ENCODE data around the gene PTPRN2. TPM values are rescaled to one million over a fixed set of nuclear protein-coding genes. Genes with fewer than 3 reads are reported as not detected.

Gene PTPRN2
- total and polyA plus RNA-seq, 4 donors, result 18.1 to 69.9 (median 50.4) TPM

DNA sequence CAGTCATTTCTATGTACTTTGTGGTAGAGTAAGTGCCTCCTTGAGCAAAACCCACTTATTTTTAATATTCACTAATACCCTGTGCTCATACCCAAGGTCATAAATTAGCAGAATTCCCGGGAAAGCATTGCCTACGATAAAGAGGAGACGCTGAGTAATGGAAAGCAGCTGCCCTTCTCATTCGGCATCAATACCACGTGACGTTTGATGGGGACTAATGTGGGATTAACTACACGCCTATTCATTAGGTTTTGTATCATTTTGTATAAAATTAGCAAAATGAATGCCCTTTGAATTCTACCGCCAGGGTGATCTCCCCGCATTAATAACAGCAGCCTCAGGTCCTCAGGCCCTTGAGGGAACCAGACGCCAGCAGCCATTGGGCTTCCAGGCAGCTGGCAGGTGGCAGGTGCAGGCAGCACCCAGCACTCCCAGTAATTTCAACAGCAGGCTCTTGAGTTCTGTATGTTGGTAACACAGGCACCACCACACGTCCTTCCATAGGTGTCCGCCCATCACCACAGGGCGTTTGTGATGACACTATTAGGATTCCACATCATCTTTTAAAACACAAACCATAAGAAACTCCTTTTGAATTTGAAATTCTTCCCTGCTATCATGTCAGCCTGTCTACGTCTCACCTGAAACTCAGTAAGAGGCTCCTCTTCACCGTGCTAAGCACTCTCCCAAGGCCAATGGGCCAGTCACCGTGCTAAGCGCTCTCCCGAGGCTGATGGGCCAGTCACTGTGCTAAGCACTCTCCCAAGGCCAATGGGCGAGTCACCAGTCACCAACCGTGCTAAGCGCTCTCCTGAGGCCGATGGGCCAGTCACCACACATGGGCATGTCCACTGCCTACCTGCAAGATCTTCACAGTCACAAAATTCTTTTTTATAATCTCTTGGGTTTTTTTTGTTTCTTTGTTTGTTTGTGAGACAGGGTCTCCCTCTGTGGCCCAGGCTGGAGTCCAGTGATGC lies 509.4 kb downstream of the PTPRN2 start:
- Histone ChIP-seq H3K4me3 (ENCODE audit: low read depth, low read length) (no peak overlapping the region), H3K4me1 (ENCODE audit: control insufficient read depth, insufficient read depth, low read length) (peaks cover 34% of the 10 kb centered on the region), H3K27ac (ENCODE audit: low read depth, low read length) (no peak overlapping the region), H3K36me3 (ENCODE audit: control insufficient read depth, insufficient read depth, low read length) (peaks cover 17% of the 10 kb centered on the region), H3K9me3 (ENCODE audit: control insufficient read depth, insufficient read depth, low read length) (no peaks in the 10 kb centered on the region), H3K27me3 (ENCODE audit: control insufficient read depth, insufficient read depth, low read length) (no peaks in the 10 kb centered on the region)
- 76% methylated on average over 18 of the region's 22 CpGs for WGBS (ENCODE audit: insufficient coverage)
- DNase-seq (ENCODE audit: low read depth in 4 of 6, low spot score in 6 of 6), result peak in 2 of 6 donors; percentile 30 to 56

DNA sequence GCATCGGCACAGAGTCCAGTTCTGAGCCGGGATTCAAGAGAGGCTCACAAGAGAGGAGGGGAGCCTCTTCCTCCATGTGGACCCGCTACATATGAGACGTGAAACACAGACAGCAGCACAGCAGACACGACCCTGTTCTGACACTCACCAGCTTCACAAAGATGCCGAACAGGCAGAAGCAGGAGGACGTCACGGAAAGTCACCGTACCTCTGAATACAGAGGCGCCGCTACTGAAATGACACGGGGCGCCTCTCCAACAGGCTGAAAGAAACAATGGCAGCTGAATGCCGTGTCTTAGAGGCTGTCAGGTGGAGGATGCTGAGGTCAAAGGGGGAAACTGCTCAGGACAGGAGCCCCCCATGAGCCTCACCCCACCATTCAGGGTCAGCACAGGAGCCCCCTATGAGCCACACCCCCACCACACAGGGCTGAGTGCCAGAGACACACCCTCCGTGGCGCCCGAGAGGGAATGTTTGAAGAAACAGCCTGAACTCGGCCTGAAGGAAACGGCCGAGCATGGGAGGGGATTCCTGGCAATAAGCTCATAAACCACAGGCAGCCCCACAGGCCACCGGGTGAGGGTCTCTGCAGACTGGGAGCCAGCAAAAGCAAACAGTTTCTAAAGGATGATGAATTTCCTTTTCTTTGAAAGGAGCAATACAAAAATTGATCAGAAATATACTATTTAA lies 510.3 kb downstream of the PTPRN2 start:
- Histone ChIP-seq H3K36me3 (ENCODE audit: control insufficient read depth, insufficient read depth, low read length) (peaks cover 15% of the 10 kb centered on the region), H3K27ac (ENCODE audit: low read depth, low read length) (no peak overlapping the region), H3K4me3 (ENCODE audit: low read depth, low read length) (no peak overlapping the region), H3K4me1 (ENCODE audit: control insufficient read depth, insufficient read depth, low read length) (peaks cover 36% of the 10 kb centered on the region), H3K27me3 (ENCODE audit: control insufficient read depth, insufficient read depth, low read length) (no peaks in the 10 kb centered on the region), H3K9me3 (ENCODE audit: control insufficient read depth, insufficient read depth, low read length) (no peaks in the 10 kb centered on the region)
- WGBS (ENCODE audit: insufficient coverage), result 37% methylated on average over 13 of the region's 21 CpGs
- DNase-seq (ENCODE audit: low read depth in 4 of 6, low spot score in 6 of 6), result peak in 2 of 6 donors; percentile 41 to 45

DNA sequence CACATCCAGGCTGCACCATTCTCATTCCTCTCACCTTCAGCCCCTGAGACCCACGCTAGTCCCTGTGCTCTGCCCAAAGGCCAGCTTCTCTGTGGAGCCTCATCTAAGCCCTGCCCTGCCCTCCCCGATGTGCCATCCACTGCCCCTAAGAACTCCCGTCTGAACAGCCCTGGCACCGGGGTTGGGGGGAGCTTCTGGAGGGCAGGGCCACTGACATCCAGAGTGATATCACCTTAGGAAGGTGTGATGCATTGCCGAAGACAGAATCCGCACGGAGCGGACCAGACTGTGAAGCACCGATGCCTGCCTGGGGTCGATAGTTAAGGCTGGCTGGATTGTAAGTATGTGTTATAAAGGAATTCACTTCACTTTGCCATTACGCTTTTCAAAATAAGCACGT lies 511.0 kb downstream of the PTPRN2 start:
- no peaks in the 10 kb centered on the region for H3K27me3 ChIP-seq (ENCODE audit: control insufficient read depth, insufficient read depth, low read length)
- no peak overlapping the region for H3K4me3 ChIP-seq (ENCODE audit: low read depth, low read length)
- H3K4me1 ChIP-seq (ENCODE audit: control insufficient read depth, insufficient read depth, low read length), result peaks cover 36% of the 10 kb centered on the region
- no peak for DNase-seq (ENCODE audit: low read depth in 4 of 6, low spot score in 6 of 6)
- 90% methylated on average over 7 of the region's 12 CpGs for WGBS (ENCODE audit: insufficient coverage)
- H3K27ac ChIP-seq (ENCODE audit: low read depth, low read length), result no peak overlapping the region
- H3K9me3 ChIP-seq (ENCODE audit: control insufficient read depth, insufficient read depth, low read length), result no peaks in the 10 kb centered on the region
- peaks cover 19% of the 10 kb centered on the region for H3K36me3 ChIP-seq (ENCODE audit: control insufficient read depth, insufficient read depth, low read length)

DNA sequence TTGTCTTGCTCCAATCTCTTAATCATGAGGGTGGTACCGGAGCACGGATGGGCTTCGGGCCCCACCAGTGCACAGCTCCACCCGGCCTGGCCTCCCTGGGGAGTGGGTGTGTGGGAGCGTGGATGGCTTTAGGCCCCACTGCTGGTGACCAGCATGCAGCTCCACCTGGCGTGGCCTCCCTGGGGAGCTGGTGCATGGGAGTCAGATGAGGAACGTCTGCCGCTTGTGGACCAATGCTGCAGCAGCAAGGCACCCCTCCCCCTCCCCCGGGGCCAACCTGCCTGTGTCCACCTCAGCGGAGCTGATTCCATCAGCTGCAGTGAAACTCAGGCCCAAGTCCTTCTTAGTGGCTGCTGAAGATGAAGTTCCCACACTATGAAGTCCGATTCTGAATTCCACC lies 511.4 kb downstream of the PTPRN2 start:
- Histone ChIP-seq H3K36me3 (ENCODE audit: control insufficient read depth, insufficient read depth, low read length) (peaks cover 23% of the 10 kb centered on the region), H3K4me1 (ENCODE audit: control insufficient read depth, insufficient read depth, low read length) (peaks cover 36% of the 10 kb centered on the region), H3K27ac (ENCODE audit: low read depth, low read length) (no peak overlapping the region), H3K27me3 (ENCODE audit: control insufficient read depth, insufficient read depth, low read length) (no peaks in the 10 kb centered on the region), H3K9me3 (ENCODE audit: control insufficient read depth, insufficient read depth, low read length) (no peaks in the 10 kb centered on the region), H3K4me3 (ENCODE audit: low read depth, low read length) (no peak overlapping the region)
- WGBS (ENCODE audit: insufficient coverage), result 92% methylated on average over 6 of the region's 11 CpGs
- no peak for DNase-seq (ENCODE audit: low read depth in 4 of 6, low spot score in 6 of 6)

DNA sequence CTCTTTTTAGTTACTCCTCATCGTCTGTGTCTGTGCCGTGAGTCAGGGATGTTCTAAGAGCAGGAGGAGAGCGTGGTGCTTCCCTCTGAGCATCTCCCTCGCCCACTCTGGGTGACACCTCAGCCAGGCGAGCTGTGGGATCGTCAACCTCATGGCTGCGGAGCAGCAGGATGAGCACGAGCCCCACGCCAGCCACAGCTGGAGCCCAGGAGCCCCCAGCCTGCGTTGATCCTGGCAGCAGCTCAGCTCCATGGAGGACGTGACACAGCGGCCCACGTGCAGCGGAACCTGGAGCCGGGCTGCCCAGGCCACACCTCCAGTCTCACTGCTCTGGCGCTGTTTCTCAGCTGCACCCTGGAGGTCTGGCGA lies 512.0 kb downstream of the PTPRN2 start:
- DNase-seq (ENCODE audit: low read depth in 4 of 6, low spot score in 6 of 6), result no peak
- Histone ChIP-seq H3K36me3 (ENCODE audit: control insufficient read depth, insufficient read depth, low read length) (peaks cover 29% of the 10 kb centered on the region), H3K27ac (ENCODE audit: low read depth, low read length) (no peak overlapping the region), H3K4me1 (ENCODE audit: control insufficient read depth, insufficient read depth, low read length) (peaks cover 36% of the 10 kb centered on the region), H3K9me3 (ENCODE audit: control insufficient read depth, insufficient read depth, low read length) (no peaks in the 10 kb centered on the region), H3K27me3 (ENCODE audit: control insufficient read depth, insufficient read depth, low read length) (no peaks in the 10 kb centered on the region), H3K4me3 (ENCODE audit: low read depth, low read length) (no peak overlapping the region)
- 84% methylated on average over 17 of the region's 17 CpGs for WGBS (ENCODE audit: insufficient coverage)

DNA sequence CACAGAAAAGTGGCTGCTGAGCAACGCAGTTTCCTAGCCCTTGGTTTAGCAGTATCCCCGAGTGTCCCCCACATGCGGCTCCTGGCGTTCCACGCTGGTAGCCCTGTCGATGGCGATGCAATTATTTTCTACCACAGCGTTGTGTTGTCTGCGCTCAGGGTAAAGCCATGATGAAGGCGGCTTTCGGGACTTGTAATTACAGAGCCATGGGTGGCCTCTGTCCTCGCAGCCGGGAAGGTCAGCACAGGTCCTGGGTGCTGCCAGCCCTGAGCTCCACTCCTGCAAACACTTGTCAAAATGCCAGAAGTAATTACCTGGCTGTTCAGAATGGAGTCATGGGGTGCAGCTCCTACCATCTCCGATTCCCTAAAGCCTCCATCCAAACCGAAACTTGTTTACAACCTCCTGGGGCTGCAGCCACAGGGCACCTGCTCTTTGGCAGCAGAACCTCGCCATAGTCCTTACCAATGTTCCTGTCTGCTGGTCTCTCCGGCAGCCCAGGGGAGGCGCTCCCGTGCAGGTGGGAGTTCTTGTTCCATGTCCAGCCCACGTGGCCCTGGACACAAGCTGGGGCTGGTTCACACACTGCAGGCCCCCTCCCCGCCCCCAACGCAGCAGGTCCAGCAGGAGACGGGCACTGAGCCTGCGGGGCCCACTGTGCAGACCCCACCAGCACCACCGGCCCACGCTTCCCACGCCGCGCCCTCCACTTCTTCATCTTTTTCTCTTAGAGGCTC lies 512.6 kb downstream of the PTPRN2 start:
- Histone ChIP-seq H3K27me3 (ENCODE audit: control insufficient read depth, insufficient read depth, low read length) (no peaks in the 10 kb centered on the region), H3K36me3 (ENCODE audit: control insufficient read depth, insufficient read depth, low read length) (peaks cover 35% of the 10 kb centered on the region), H3K27ac (ENCODE audit: low read depth, low read length) (no peak overlapping the region), H3K9me3 (ENCODE audit: control insufficient read depth, insufficient read depth, low read length) (no peaks in the 10 kb centered on the region), H3K4me3 (ENCODE audit: low read depth, low read length) (no peak overlapping the region), H3K4me1 (ENCODE audit: control insufficient read depth, insufficient read depth, low read length) (peaks cover 36% of the 10 kb centered on the region)
- WGBS (ENCODE audit: insufficient coverage), result 89% methylated on average over 29 of the region's 29 CpGs
- DNase-seq (ENCODE audit: low read depth in 4 of 6, low spot score in 6 of 6), result no peak

DNA sequence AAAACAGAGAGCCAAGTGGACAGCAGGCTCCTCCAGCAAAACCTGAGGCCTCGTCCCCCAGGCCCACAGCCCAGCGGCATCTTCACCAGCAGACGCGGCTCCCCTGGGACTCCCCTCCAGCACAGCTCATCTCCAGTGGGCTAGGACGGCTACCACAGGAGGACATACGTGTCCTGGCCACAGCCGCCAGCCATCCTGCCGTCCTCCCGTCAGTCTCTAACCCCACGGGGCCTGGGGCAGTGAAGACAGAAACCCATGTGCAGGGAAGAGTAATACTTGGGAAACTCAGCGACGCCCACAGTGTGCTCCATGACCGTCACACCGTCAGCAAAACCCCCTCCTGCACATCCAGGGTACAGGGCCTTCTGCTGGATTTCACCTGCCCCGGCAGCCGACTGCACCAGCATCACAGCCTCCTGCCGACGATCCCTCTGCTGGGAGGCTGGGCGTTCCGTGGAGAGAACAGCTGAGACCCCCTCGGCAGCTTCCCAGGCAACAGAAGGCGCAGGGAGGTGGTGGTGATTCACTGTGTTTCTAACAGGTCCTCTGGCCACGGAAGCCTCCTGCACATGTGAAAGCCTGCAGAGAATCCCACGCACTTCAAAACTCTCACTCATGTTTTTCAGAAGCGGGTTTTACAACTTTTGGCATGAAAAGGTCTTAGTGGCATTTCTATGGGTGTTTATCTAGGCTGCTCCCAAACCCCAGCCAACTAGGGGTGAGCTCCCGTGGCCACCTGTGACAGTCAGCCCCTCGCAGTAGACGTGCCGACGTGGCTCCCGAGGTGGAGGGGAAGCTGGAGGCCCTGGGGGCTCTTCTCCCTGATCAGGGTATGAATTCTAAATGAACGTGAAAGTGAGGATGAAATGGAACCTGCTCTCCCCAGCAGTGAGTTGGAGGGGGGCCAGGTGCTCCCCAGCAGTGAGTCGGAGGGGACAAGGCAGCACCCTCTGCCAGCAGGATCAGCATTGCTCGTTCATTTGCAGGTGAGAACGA lies 513.5 kb downstream of the PTPRN2 start:
- WGBS (ENCODE audit: insufficient coverage), result 76% methylated on average over 28 of the region's 35 CpGs
- Histone ChIP-seq H3K4me3 (ENCODE audit: low read depth, low read length) (no peak overlapping the region), H3K27me3 (ENCODE audit: control insufficient read depth, insufficient read depth, low read length) (no peaks in the 10 kb centered on the region), H3K27ac (ENCODE audit: low read depth, low read length) (no peak overlapping the region), H3K4me1 (ENCODE audit: control insufficient read depth, insufficient read depth, low read length) (peaks cover 36% of the 10 kb centered on the region), H3K36me3 (ENCODE audit: control insufficient read depth, insufficient read depth, low read length) (peaks cover 37% of the 10 kb centered on the region), H3K9me3 (ENCODE audit: control insufficient read depth, insufficient read depth, low read length) (no peaks in the 10 kb centered on the region)
- peak in 1 of 6 donors; percentile 35 for DNase-seq (ENCODE audit: low read depth in 4 of 6, low spot score in 6 of 6)

DNA sequence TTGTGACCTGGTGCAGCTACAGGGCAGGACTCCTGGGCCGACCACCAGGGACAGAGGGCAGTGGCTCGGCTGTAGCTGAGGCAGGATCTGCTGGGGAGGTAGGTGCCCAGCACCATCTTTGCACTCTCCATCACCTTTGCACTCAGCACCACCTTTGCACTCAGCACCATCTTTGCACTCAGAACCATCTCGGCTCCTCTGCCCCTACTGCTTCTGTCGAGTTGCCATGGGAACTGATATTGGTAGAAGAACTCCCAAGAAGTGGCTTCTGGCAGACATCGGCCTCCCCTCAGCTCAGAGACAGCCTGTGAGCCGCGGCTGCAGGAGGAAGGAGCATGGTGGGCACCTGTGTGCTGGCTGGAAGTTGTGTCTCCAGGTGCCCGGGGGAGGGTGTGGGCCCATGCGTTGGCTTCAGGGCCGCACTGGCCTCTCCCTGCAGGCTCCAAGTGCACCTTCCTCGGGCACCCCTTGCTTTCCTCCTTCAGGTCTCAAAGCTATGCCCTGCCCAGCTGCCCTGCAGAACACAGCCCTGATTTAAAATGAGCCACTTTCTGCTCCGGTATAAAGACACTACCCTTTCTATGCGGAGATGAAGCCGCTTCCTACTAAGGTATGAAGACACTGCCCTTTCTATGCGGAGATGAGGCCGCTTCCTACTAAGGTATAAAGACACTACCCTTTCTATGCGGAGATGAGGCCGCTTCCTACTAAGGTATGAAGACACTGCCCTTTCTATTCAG lies 514.5 kb downstream of the PTPRN2 start:
- peak in 2 of 6 donors; percentile 46 to 68 for DNase-seq (ENCODE audit: low read depth in 4 of 6, low spot score in 6 of 6)

More for the DNA sequence above, 514.5 kb downstream of the PTPRN2 start:
- no peak overlapping the region for H3K27ac ChIP-seq (ENCODE audit: low read depth, low read length)
- no peaks in the 10 kb centered on the region for H3K9me3 ChIP-seq (ENCODE audit: control insufficient read depth, insufficient read depth, low read length)
- H3K4me1 ChIP-seq (ENCODE audit: control insufficient read depth, insufficient read depth, low read length), result peaks cover 35% of the 10 kb centered on the region
- H3K27me3 ChIP-seq (ENCODE audit: control insufficient read depth, insufficient read depth, low read length), result no peaks in the 10 kb centered on the region
- H3K36me3 ChIP-seq (ENCODE audit: control insufficient read depth, insufficient read depth, low read length), result peaks cover 38% of the 10 kb centered on the region
- H3K4me3 ChIP-seq (ENCODE audit: low read depth, low read length), result no peak overlapping the region
- 68% methylated on average over 9 of the region's 18 CpGs for WGBS (ENCODE audit: insufficient coverage)
